ENCODE data around the gene MAPK6. TPM values are rescaled to one million over a fixed set of nuclear protein-coding genes. Genes with fewer than 3 reads are reported as not detected.
"Not testable (repeated sequence)": the region's sequence is repeated elsewhere in the genome, so short reads cannot be mapped to it uniquely, and the experiment has no call there.

MAPK6 gene
- total RNA-seq, 1 experiment from 2014 or later, result 56.4 TPM

GRCh38 chr15:52037889-52038505 is 19.0 kb downstream of the MAPK6 start:
- no peaks in the 10 kb centered on the region for H3K27me3 ChIP-seq (replicated peaks; ENCODE audit: insufficient read depth, low read depth, low read length, poor library complexity)
- H3K36me3 ChIP-seq (ENCODE audit: insufficient read depth, low read length, poor library complexity, severe bottlenecking), result peaks cover 8% of the 10 kb centered on the region
- no TSS peak for BruUV-seq (replicated peaks)
- no peak overlapping the region for H3K4me3 ChIP-seq (ENCODE audit: low read depth, low read length, poor library complexity, severe bottlenecking)
- intact Hi-C loops (cut with micrococcal nuclease; ENCODE audit: unreplicated experiment), result no loop called here
- no peak overlapping the region for H3K27ac ChIP-seq (ENCODE audit: low read depth, low read length, poor library complexity, severe bottlenecking)
- no peak for TF ChIP-seq CTCF (conservative IDR thresholded peaks at IDR 0.05; ENCODE audit: low read depth, low read length)
- no peak for TF ChIP-seq EZH2 (IDR thresholded peaks at IDR 0.05; ENCODE audit: borderline replicate concordance, low read depth, low read length, poor library complexity, severe bottlenecking)
- ChIA-PET CTCF (no interaction called here), POLR2A (ENCODE audit: low non-redundant PET) (no interaction called here)
- DNase-seq (ENCODE audit: low spot score), result peak; percentile 15
- H3K4me1 ChIP-seq (ENCODE audit: insufficient read depth, low read length, poor library complexity, severe bottlenecking), result peaks cover 28% of the 10 kb centered on the region
- peaks cover 14% of the 10 kb centered on the region for H3K9me3 ChIP-seq (ENCODE audit: low read depth, low read length, poor library complexity, severe bottlenecking)

GRCh38 chr15:52039925-52040781 is 21.1 kb downstream of the MAPK6 start:
- Histone ChIP-seq H3K4me1 (ENCODE audit: insufficient read depth, low read length, poor library complexity, severe bottlenecking) (peaks cover 28% of the 10 kb centered on the region), H3K9me3 (ENCODE audit: low read depth, low read length, poor library complexity, severe bottlenecking) (no peaks in the 10 kb centered on the region), H3K27me3 (replicated peaks; ENCODE audit: insufficient read depth, low read depth, low read length, poor library complexity) (no peaks in the 10 kb centered on the region), H3K27ac (ENCODE audit: low read depth, low read length, poor library complexity, severe bottlenecking) (no peak overlapping the region), H3K36me3 (ENCODE audit: insufficient read depth, low read length, poor library complexity, severe bottlenecking) (no peaks in the 10 kb centered on the region), H3K4me3 (ENCODE audit: low read depth, low read length, poor library complexity, severe bottlenecking) (no peak overlapping the region)
- DNase-seq (ENCODE audit: low spot score), result no peak
- intact Hi-C loops (cut with micrococcal nuclease; ENCODE audit: unreplicated experiment), result no loop called here
- ChIA-PET POLR2A (ENCODE audit: low non-redundant PET) (no interaction called here), CTCF (no interaction called here)
- TF ChIP-seq EZH2 (IDR thresholded peaks at IDR 0.05; ENCODE audit: borderline replicate concordance, low read depth, low read length, poor library complexity, severe bottlenecking), result no peak
- no peak for TF ChIP-seq CTCF (conservative IDR thresholded peaks at IDR 0.05; ENCODE audit: low read depth, low read length)
- no TSS peak for BruUV-seq (replicated peaks)

- TF ChIP-seq EZH2 (IDR thresholded peaks at IDR 0.05; ENCODE audit: borderline replicate concordance, low read depth, low read length, poor library complexity, severe bottlenecking) (no peak), CTCF (conservative IDR thresholded peaks at IDR 0.05; ENCODE audit: low read depth, low read length) (no peak)
- no peak for DNase-seq (ENCODE audit: low spot score)
- Histone ChIP-seq H3K4me3 (ENCODE audit: low read depth, low read length, poor library complexity, severe bottlenecking) (no peak overlapping the region), H3K4me1 (ENCODE audit: insufficient read depth, low read length, poor library complexity, severe bottlenecking) (peaks cover 32% of the 10 kb centered on the region), H3K9me3 (ENCODE audit: low read depth, low read length, poor library complexity, severe bottlenecking) (no peaks in the 10 kb centered on the region), H3K27ac (ENCODE audit: low read depth, low read length, poor library complexity, severe bottlenecking) (peak overlapping the region; percentile 58), H3K36me3 (ENCODE audit: insufficient read depth, low read length, poor library complexity, severe bottlenecking) (peaks cover 3% of the 10 kb centered on the region), H3K27me3 (replicated peaks; ENCODE audit: insufficient read depth, low read depth, low read length, poor library complexity) (no peaks in the 10 kb centered on the region)
- BruUV-seq (replicated peaks), result no TSS peak
- POLR2A ChIA-PET (ENCODE audit: low non-redundant PET), result no interaction called here
- CTCF ChIA-PET, result no interaction called here
- intact Hi-C loops (cut with micrococcal nuclease; ENCODE audit: unreplicated experiment), result no loop called here
Measured at GRCh38 chr15:52042051-52042851, 23.2 kb downstream of the MAPK6 start.

- POLR2A ChIA-PET (ENCODE audit: low non-redundant PET); intact Hi-C loops (cut with micrococcal nuclease; ENCODE audit: unreplicated experiment); BruUV-seq (replicated peaks); CTCF ChIA-PET; H3K9me3 ChIP-seq (ENCODE audit: low read depth, low read length, poor library complexity, severe bottlenecking); H3K27me3 ChIP-seq (replicated peaks; ENCODE audit: insufficient read depth, low read depth, low read length, poor library complexity); H3K4me3 ChIP-seq (ENCODE audit: low read depth, low read length, poor library complexity, severe bottlenecking); DNase-seq (ENCODE audit: low spot score); H3K27ac ChIP-seq (ENCODE audit: low read depth, low read length, poor library complexity, severe bottlenecking): not testable (repeated sequence)
- Histone ChIP-seq H3K36me3 (ENCODE audit: insufficient read depth, low read length, poor library complexity, severe bottlenecking) (peaks cover 18% of the 10 kb centered on the region), H3K4me1 (ENCODE audit: insufficient read depth, low read length, poor library complexity, severe bottlenecking) (peaks cover 13% of the 10 kb centered on the region)
Measured at GRCh38 chr15:52045795-52046298, 26.8 kb downstream of the MAPK6 start.

- peaks cover 23% of the 10 kb centered on the region for H3K36me3 ChIP-seq (ENCODE audit: insufficient read depth, low read length, poor library complexity, severe bottlenecking)
- peaks cover 13% of the 10 kb centered on the region for H3K4me1 ChIP-seq (ENCODE audit: insufficient read depth, low read length, poor library complexity, severe bottlenecking)
- TSS peak; percentile 46 for BruUV-seq (replicated peaks)
- H3K27ac ChIP-seq (ENCODE audit: low read depth, low read length, poor library complexity, severe bottlenecking); H3K27me3 ChIP-seq (replicated peaks; ENCODE audit: insufficient read depth, low read depth, low read length, poor library complexity); intact Hi-C loops (cut with micrococcal nuclease; ENCODE audit: unreplicated experiment); DNase-seq (ENCODE audit: low spot score); H3K4me3 ChIP-seq (ENCODE audit: low read depth, low read length, poor library complexity, severe bottlenecking); CTCF ChIA-PET; POLR2A ChIA-PET (ENCODE audit: low non-redundant PET); H3K9me3 ChIP-seq (ENCODE audit: low read depth, low read length, poor library complexity, severe bottlenecking): not testable (repeated sequence)
Measured at GRCh38 chr15:52046552-52046951, 27.5 kb downstream of the MAPK6 start.
